Ishikawa (cell line): ENCODE data around the gene AP1S2.

Experiments
- CREB1 ChIP-seq: IDR thresholded peaks from 2 replicates; pipeline ENCODE4 v1.6.1; 2012; ENCODE audit warnings: low read depth
- EP300 ChIP-seq: IDR thresholded peaks from 2 replicates; pipeline ENCODE4 v1.6.1; 2012; ENCODE audit warnings: borderline replicate concordance

GRCh38 chrX:15882704-15883539 lies 28.3 kb upstream of the AP1S2 start:
- TF ChIP-seq EP300 (no peak), CREB1 (no peak)
